ENCODE data around the gene SPIRE2. TPM values are rescaled to one million over a fixed set of nuclear protein-coding genes. Genes with fewer than 3 reads are reported as not detected.

SPIRE2 gene
- total and polyA plus RNA-seq, 9 of the 15 experiments (the other 6 are each of a cell fraction or from before 2014, with no cell fraction given): 0.70 to 7.5 (median 4.6) TPM

- TF ChIP-seq PRDM10 (IDR thresholded peaks at IDR 0.05; ENCODE audit: partially characterized antibody): peak; percentile 18
- peak; percentile 58; the same call in 1 of the 2 replicates for TF ChIP-seq ATF1 (CRISPR knock-in tag; IDR thresholded peaks at IDR 0.05)
- peak; percentile 49; the same call in 1 of the 2 replicates for TF ChIP-seq ATF1 (tag; IDR thresholded peaks at IDR 0.05)
- TF ChIP-seq HES1 (IDR thresholded peaks at IDR 0.05; ENCODE audit: low read depth): peak; percentile 94
- no peak for TF ChIP-seq HCFC1 (IDR thresholded peaks at IDR 0.05; ENCODE audit: low read depth, low read length)
- TF ChIP-seq CTBP1 (IDR thresholded peaks at IDR 0.05; ENCODE audit: borderline replicate concordance): 0 out of 2 replicates have a peak, but pooled peaks have one; percentile 19
- TF ChIP-seq MEF2A (IDR thresholded peaks at IDR 0.05; ENCODE audit: control insufficient read depth, low read depth, low read length): no peak
- TF ChIP-seq ELK3 (CRISPR knock-in tag; IDR thresholded peaks at IDR 0.05): no peak
- TF ChIP-seq PCBP1 (IDR thresholded peaks at IDR 0.05; ENCODE audit: low read depth, low read length, poor library complexity, severe bottlenecking): peak; percentile 71
- TF ChIP-seq RAD51 (IDR thresholded peaks at IDR 0.05; ENCODE audit: borderline replicate concordance, low read depth): peak; percentile 82
- TF ChIP-seq E2F6 (IDR thresholded peaks at IDR 0.05; ENCODE audit: borderline replicate concordance in 1 of 2, extremely low read depth in 1 of 2, insufficient read depth in 1 of 2, insufficient read length in 1 of 2, low read depth in 1 of 2, low read length in 1 of 2, poor library complexity in 1 of 2, severe bottlenecking in 1 of 2): peak in 1 of 2 experiments; percentile 77
- TF ChIP-seq ETS1 (conservative IDR thresholded peaks at IDR 0.05; ENCODE audit: control insufficient read depth, low read depth, low read length): 0 out of 2 replicates have a peak, but pooled peaks have one; percentile 46
- 0 out of 4 replicates have a peak, but pooled peaks of 1 of the 2 experiments have one; percentile 30 for TF ChIP-seq HDAC1 (IDR thresholded peaks at IDR 0.05)
- peak; percentile 28; the same call in 1 of the 2 replicates for TF ChIP-seq JUND (IDR thresholded peaks at IDR 0.05; ENCODE audit: borderline replicate concordance, low read depth, low read length)
- no peak for TF ChIP-seq JUND (tag; IDR thresholded peaks at IDR 0.05; ENCODE audit: borderline replicate concordance, low read depth, low read length)
- TF ChIP-seq DPF2 (IDR thresholded peaks at IDR 0.05): peak; percentile 17; the same call in 1 of the 2 replicates
- TF ChIP-seq BCL6 (CRISPR knock-in tag; IDR thresholded peaks at IDR 0.05): no peak
- peak; percentile 89 for TF ChIP-seq CREM (IDR thresholded peaks at IDR 0.05; ENCODE audit: low read depth)
Observed at GRCh38 chr16:89873972-89874689, 45.9 kb downstream of the SPIRE2 start (continued).

Data from K562 (cell line).